Measurements from ENCODE around the gene PRKCQ. TPM values are rescaled to one million over a fixed set of nuclear protein-coding genes. Genes with fewer than 3 reads are reported as not detected.

PRKCQ gene
- total RNA-seq, 2 donors from 2014 or later = 0.43 TPM; not detected in 1

DNA sequence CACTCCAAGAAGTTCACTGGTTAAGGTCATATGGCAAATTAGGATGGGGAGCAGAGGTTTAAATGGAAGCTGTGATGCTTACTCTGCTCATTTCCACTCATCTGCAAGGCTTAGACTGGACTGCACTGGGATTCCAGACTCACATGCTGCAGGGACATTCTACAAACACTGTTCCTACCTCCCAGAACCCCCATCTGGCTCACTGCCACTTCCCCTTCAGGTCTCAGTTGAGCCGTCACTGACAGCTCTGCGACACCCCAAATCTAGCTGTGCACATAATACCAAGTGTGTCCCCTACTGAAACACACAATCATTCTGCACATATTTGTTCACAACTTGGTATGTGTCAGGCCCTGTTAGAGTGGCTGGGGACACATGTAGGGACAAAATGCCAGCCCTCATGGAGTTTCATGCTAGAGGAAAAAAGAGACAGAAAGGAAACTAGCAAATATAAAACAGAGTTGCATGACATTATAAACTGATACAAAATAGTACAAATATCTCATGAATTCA is 5.4 kb downstream of the PRKCQ start:
- Histone ChIP-seq H3K4me3 (no peak overlapping the region), H3K27me3 (no peaks in the 10 kb centered on the region), H3K27ac (no peak overlapping the region), H3K9me3 (no peaks in the 10 kb centered on the region), H3K4me1 (peaks cover 0 to under 1% of the 10 kb centered on the region in 2 donors), H3K36me3 (no peaks in the 10 kb centered on the region)
- TF ChIP-seq, protein P1, sequence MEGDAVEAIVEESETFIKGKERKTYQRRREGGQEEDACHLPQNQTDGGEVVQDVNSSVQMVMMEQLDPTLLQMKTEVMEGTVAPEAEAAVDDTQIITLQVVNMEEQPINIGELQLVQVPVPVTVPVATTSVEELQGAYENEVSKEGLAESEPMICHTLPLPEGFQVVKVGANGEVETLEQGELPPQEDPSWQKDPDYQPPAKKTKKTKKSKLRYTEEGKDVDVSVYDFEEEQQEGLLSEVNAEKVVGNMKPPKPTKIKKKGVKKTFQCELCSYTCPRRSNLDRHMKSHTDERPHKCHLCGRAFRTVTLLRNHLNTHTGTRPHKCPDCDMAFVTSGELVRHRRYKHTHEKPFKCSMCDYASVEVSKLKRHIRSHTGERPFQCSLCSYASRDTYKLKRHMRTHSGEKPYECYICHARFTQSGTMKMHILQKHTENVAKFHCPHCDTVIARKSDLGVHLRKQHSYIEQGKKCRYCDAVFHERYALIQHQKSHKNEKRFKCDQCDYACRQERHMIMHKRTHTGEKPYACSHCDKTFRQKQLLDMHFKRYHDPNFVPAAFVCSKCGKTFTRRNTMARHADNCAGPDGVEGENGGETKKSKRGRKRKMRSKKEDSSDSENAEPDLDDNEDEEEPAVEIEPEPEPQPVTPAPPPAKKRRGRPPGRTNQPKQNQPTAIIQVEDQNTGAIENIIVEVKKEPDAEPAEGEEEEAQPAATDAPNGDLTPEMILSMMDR (IDR thresholded peaks at IDR 0.05) = no peak
- DNase-seq (ENCODE audit: low spot score) = no peak

DNA sequence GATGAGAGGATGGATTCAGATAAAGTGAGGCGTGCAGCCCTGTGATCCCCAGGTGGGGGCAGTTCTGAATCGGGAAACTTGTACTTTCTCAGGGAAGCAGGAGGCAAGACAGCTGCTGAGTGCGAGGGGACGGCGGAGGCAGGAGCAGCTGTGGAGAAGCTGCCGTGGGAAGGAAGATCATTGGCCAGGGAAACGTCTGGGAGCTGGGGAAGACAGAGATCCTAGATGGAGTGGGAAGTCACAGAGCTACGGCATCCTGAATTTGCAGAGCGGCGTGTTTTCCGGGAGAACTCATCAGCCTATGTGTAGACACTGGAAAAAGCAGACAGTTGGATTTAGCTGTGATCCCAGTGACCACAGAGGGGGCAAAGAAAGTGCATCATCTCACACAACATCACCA is 9.2 kb downstream of the PRKCQ start:
- no peaks in the 10 kb centered on the region for H3K27me3 ChIP-seq
- no peaks in the 10 kb centered on the region for H3K9me3 ChIP-seq
- no peak overlapping the region for H3K27ac ChIP-seq
- H3K36me3 ChIP-seq = no peaks in the 10 kb centered on the region
- DNase-seq (ENCODE audit: low spot score) = no peak
- H3K4me3 ChIP-seq = no peak overlapping the region
- TF ChIP-seq, protein P1 (IDR thresholded peaks at IDR 0.05) = no peak
- no peaks in the 10 kb centered on the region for H3K4me1 ChIP-seq

DNA sequence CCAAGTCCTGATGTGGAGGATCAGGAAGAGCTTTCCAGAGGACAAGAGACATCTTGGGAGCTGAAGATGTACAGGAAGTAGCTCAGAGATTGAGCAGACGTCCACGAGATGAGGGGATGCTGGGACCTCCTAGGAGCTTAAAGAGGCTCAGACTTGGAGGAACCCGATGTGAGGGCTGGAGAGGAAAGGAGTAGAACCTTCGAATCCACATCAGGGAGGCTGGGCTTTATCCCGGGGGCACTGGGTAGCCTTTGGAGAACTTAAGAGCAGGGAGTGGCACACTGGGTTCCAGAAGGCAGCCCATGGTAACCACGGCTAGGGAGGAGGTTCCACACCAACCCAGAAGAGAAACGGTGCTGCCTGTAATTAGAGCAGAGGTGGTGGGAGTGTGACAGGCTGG is 10.8 kb downstream of the PRKCQ start:
- no peak overlapping the region for H3K27ac ChIP-seq
- TF ChIP-seq, protein P1 (IDR thresholded peaks at IDR 0.05) = no peak
- no peaks in the 10 kb centered on the region for H3K9me3 ChIP-seq
- H3K4me1 ChIP-seq = no peaks in the 10 kb centered on the region
- H3K36me3 ChIP-seq = no peaks in the 10 kb centered on the region
- H3K27me3 ChIP-seq = no peaks in the 10 kb centered on the region
- no peak for DNase-seq (ENCODE audit: low spot score)
- no peak overlapping the region for H3K4me3 ChIP-seq

DNA sequence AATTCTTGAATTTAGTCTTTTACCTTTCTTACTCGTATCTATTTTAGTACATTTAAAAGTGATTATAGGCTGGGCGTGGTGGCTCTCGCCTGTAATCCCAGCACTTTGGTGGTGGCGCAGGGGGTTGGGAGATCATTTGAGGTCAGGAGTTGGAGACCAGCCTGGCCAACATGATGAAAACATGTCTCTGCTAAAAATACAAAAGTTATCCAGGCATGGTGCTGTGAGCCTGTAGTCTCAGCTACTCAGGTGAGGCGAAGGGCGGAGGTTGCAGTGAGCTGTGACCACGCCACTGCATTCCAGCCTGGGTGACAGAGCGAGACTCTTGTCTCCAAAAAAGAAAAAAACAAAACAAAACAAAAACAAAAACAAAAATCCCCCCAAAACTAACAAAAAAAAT is 12.2 kb downstream of the PRKCQ start:
- H3K9me3 ChIP-seq = no peaks in the 10 kb centered on the region
- no peak overlapping the region for H3K4me3 ChIP-seq
- DNase-seq (ENCODE audit: low spot score) = no peak
- H3K36me3 ChIP-seq = no peaks in the 10 kb centered on the region
- TF ChIP-seq, protein P1 (IDR thresholded peaks at IDR 0.05) = no peak
- no peak overlapping the region for H3K27ac ChIP-seq
- H3K4me1 ChIP-seq = no peaks in the 10 kb centered on the region
- no peaks in the 10 kb centered on the region for H3K27me3 ChIP-seq

DNA sequence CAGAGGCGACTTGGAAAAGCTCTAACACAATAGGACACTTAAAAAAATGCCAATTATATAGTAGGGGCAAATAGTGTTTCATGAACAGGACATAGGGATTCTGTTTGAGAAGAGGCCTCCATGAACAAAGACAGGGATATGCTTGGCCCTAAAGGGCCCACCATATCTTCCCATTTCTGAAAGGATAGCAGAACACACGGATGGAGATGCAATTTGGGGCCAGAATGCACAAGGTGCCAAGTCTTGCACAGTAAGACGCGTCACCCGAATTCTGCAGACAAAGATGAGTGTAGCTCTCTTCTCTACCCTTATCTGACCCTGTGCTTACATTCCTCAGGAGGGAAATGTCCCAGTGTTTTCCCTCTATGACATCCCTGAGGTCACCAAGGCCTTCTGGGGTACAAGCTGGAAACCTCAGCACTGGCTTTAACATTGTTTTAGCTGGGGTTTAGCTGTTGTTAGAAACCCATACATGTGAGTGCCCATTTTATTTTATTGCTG is 12.8 kb downstream of the PRKCQ start:
- H3K36me3 ChIP-seq = no peaks in the 10 kb centered on the region
- H3K4me3 ChIP-seq = no peak overlapping the region
- H3K4me1 ChIP-seq = no peaks in the 10 kb centered on the region
- TF ChIP-seq, protein P1 (IDR thresholded peaks at IDR 0.05) = no peak
- no peaks in the 10 kb centered on the region for H3K9me3 ChIP-seq
- no peaks in the 10 kb centered on the region for H3K27me3 ChIP-seq
- DNase-seq (ENCODE audit: low spot score) = no peak
- H3K27ac ChIP-seq = no peak overlapping the region

DNA sequence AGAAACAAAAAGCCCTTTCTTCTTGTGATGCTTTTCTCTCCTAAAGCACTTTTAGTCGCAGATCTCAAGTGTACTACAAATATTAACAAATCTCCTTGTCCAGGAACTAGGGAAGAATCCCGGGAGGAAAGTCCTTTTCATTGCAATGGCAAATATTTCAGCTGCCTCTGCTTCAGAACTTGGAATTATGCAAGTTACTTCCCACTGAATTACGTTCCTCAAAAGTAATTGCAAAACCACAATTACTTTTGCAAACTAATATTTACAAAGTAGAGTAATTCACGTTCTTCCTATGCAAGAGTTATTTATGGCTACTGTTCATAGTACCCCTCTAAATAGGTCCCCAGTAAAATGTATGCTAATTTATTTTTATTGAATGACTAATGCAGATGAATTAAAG is 14.5 kb downstream of the PRKCQ start:
- no peak for DNase-seq (ENCODE audit: low spot score)
- H3K27ac ChIP-seq = no peak overlapping the region
- H3K4me1 ChIP-seq = no peaks in the 10 kb centered on the region
- H3K27me3 ChIP-seq = no peaks in the 10 kb centered on the region
- TF ChIP-seq, protein P1 (IDR thresholded peaks at IDR 0.05) = no peak
- no peaks in the 10 kb centered on the region for H3K9me3 ChIP-seq
- no peak overlapping the region for H3K4me3 ChIP-seq
- no peaks in the 10 kb centered on the region for H3K36me3 ChIP-seq

All from right atrium auricular region (tissue), 2 donors.